GM12873 (cell line): ENCODE data around the gene ATP2C2.

Experiments
- CTCF ChIP-seq: IDR thresholded peaks from 2 replicates; pipeline ENCODE4 v1.5.1; 2012; ENCODE audit warnings: low read depth, mild to moderate bottlenecking, moderate library complexity, low read length, control low read depth; ENCODE audit not compliant: insufficient read depth; ENCODE audit errors: missing control alignments

ATP2C2 gene

GRCh38 chr16:84326545-84326944, 41.8 kb upstream of the ATP2C2 start:
- no peak for TF ChIP-seq CTCF

GRCh38 chr16:84327926-84328505, 40.3 kb upstream of the ATP2C2 start:
- no peak for TF ChIP-seq CTCF

GRCh38 chr16:84329016-84329415, 39.3 kb upstream of the ATP2C2 start:
- no peak for TF ChIP-seq CTCF

GRCh38 chr16:84329843-84330684, 38.3 kb upstream of the ATP2C2 start:
- no peak for TF ChIP-seq CTCF

GRCh38 chr16:84330685-84331050, 37.7 kb upstream of the ATP2C2 start:
- TF ChIP-seq CTCF = no peak

- TF ChIP-seq CTCF = no peak
Measured at GRCh38 chr16:84331998-84332780, 36.1 kb upstream of the ATP2C2 start.
